ENCODE results near the gene GRK7.
A peak's percentile ranks its signal among the peaks of the same experiment; 100 is the strongest.

Gene GRK7, protein sequence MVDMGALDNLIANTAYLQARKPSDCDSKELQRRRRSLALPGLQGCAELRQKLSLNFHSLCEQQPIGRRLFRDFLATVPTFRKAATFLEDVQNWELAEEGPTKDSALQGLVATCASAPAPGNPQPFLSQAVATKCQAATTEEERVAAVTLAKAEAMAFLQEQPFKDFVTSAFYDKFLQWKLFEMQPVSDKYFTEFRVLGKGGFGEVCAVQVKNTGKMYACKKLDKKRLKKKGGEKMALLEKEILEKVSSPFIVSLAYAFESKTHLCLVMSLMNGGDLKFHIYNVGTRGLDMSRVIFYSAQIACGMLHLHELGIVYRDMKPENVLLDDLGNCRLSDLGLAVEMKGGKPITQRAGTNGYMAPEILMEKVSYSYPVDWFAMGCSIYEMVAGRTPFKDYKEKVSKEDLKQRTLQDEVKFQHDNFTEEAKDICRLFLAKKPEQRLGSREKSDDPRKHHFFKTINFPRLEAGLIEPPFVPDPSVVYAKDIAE (N-terminal part only)

DNA sequence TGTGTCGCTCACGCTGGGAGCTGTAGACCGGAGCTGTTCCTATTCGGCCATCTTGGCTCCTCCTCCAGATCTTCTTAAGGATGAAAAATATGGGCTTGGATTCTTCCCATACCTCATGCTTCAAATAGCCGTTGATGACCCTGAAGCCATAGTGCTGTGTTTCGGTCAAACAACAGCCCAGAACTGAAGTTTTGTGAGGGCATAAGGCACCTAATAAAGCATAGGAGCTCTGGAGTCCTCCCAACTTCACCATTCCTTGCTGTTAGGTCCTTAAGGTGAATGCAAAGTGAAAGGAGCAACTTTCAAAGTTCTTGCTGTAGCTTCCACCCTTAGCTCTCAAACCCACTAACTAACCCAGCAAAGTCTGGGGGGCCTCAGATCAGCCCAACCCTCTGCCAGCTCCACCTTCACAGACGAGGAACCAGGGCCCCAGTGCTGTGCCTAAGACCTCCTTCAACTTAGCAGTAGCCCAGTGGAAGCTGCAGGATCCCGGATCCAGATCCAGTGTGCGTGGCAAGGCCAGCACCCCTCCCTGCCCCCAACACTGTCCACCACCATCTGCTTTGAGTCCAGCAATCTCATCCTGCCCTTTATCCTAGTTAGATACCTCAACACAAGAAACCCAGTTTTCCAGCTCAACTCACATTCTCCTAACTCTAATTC lies at the start of gene GRK7:
Gene GRK7, plus strand, starts transcription at position 321 of the 663 bp plus-strand sequence. CDS start 14,877 bp downstream, outside the sequence.
- DNase-seq (ENCODE audit: low read depth) = no peak

DNA sequence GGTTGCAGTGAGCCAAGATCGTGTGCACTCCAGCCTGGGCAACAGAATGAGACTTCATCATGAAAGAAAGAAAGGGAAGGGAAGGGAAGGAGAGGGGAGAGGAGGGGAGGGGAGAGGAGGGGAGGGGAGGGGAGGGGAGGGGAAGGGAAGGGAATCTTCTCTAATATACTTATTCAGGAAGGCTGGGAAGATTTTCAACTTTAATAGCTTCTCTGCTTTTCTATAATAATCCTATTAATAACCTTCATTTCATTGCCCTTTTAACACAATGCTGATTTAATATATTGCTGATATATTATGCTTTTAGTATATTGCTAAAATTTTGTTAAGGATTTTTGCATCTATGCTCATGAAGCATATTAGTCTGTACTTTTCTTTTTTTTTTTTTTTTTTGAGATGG lies 48.5 kb upstream of the GRK7 start:
- no peak for DNase-seq (ENCODE audit: low read depth)

DNA sequence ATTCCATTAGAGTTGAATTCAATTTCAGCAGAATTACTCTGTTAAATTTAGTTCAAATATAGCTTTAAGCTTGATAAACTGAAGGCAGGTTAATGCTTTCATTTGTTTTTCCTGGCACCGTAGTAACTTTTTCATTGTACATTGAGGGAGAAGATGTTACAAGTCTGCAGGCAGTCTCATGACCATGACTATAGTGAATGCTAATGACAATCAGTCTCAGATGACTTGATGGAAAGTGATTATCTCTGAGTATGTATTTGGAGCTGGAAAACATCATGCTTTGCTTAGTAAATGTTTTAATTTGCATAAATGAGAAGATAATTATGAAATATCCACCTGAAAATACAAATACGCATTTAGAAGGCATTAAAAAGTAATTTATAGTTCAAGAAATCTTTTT lies 41.1 kb upstream of the GRK7 start:
- no peak for DNase-seq (ENCODE audit: low read depth)

DNA sequence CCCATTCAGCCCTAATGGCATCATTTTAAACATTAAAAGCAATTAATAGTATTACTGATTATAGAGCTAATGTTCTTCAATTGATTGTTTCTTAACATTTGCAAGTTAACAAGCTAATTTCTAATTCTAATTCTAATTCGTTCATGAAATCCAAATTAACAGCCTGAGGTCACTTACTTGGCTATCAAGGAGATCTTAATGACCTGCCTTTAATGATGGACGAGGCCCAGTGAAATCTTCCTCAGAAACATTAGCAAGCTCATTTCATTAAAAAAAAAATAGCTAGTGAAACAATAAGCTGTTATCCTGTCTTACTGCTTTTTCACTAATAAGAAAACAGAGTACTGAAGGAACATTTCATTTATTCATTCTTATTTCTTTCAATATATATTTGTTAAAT lies 40.6 kb upstream of the GRK7 start:
- DNase-seq (ENCODE audit: low read depth) = no peak

DNA sequence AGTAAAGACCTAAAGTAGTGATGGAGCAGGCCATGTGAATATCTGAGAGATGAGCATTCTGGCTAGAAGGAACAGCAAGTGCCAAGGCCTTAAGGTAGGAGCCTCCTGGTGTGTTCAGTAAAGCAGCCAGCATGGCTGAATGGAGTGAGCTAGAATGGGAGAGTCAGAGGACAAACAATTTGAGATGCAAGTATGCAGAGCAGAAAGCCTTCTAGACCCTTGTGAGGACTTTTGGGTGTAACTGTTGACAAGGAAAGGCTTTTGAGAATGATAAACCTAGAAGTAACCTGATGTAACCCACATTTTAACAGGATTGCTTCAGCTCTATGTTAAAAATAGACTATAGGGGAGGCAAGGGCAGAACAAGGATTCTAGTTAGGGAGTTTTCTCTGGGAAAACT lies 40.0 kb upstream of the GRK7 start:
- DNase-seq (ENCODE audit: low read depth) = no peak

DNA sequence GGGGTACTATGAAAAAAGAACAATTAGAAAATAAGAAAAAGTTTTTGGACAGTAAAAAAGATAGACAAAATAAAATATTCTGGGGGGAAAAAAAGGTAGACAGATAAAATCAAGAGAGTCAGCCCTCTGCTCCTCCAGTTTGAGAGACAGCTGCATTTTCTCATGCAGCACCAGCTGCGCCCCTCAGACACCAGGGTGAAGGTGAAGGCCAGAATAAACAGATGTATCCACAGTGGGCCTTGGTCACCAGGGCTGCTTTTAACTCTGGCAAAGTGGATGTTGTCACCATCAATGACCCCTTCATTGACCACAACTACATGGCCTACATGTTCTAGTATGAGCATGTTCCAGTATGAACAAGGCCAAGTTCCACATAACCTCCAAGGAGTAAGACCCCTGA lies 39.0 kb upstream of the GRK7 start:
- DNase-seq (ENCODE audit: low read depth) = no peak

DNA sequence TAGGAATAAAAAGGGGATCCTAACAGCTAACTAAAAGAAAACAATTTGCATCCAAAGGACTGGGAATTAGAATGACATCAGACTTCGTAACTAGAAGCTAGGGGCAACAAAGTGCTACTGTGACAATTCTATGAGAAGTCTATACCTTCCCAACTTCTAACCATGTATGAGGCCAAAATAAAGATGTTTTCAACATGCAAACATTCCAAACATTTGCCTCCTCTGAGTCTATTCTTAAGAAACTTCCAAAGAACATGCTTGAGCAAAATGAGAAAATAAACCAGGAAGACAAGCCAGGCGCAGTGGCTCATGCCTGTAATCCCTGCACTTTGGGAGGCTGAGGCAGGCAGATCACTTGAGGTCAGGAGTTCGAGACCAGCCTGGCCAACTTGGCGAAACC lies 38.2 kb upstream of the GRK7 start:
- no peak for DNase-seq (ENCODE audit: low read depth)

DNA sequence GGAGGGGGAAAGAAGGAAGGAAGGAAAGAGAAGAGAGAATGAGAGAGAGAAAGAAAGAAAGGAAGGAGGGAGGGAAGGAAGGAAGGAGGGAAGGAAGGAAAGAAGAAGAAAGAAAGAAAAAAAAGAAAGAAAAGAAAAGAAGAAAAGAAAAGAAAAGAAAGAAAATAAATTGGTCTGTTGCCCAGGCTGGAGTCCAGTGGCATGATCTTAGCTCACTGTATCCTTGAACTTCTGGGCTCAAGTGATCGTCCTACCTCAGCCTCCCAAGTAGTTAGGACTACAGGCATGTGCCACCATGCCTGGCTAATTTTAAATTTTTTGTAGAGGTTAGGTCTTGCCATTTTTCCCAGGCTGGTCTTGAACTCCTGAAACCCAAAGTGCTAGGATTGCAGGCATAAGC lies 36.7 kb upstream of the GRK7 start:
- no peak for DNase-seq (ENCODE audit: low read depth)

DNA sequence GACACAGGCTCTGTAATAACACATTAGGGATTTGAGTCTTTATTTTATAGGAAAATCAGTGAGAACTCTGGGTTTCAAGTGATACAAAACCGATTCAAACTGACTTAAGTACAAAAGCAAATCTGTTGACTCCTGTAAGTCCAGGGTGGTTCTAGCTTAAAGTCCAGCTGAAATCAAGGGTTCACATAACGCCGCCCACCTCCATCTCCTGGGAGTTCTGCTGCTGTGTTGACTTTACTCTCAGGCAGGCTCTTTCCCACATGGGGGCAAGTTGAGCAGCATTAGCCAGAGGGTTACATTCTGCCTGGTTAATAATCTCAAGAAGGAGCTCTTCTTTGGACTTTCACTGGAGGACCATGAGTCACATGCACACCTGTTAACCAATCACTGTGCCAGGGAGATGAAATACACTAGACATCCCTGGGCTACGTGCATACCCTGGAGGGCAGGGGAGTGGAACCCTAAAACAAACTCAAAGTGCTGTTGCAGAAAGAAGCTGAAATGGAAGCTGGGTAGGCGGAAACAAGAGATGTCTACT lies 34.8 kb upstream of the GRK7 start:
- no peak for DNase-seq (ENCODE audit: low read depth)

DNA sequence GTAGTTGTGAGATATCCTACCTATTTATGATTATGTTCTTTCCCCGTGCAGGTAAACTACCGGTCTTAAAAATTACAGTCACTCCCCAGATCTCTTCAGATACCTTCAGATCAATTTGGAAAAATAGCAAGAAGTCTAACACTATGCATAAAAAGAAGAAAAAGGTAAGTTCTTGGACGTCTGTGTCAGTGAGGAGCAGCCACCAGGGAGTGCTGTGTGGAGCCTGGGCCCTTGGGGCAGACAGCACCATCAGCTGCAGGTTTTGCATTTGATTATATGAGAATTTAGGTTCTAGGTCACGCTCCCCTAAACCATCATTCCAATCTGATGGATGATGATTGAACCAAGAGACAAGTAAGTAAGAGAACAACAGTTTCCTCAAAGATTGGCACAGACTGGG lies 34.0 kb upstream of the GRK7 start:
- DNase-seq (ENCODE audit: low read depth) = no peak

DNA sequence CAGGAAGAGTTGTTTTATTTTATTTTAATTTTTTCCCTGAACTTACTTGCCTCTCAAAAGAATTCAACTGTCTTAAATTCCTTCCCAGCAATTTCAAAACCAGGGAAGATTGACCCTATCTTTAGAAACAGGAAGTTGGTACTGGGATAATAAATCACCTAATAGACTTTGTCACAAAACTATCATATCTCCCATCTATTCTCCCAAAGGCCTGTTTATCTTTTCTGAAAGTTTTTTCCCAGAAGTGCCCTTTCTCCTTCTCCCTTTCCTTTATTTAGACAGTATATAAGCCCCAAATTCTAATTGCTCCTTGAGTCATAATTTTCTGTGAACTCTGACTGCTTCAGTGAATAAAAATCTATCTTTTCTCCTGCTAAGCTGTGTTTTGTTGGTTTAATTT lies 28.0 kb upstream of the GRK7 start:
- DNase-seq (ENCODE audit: low read depth) = no peak

DNA sequence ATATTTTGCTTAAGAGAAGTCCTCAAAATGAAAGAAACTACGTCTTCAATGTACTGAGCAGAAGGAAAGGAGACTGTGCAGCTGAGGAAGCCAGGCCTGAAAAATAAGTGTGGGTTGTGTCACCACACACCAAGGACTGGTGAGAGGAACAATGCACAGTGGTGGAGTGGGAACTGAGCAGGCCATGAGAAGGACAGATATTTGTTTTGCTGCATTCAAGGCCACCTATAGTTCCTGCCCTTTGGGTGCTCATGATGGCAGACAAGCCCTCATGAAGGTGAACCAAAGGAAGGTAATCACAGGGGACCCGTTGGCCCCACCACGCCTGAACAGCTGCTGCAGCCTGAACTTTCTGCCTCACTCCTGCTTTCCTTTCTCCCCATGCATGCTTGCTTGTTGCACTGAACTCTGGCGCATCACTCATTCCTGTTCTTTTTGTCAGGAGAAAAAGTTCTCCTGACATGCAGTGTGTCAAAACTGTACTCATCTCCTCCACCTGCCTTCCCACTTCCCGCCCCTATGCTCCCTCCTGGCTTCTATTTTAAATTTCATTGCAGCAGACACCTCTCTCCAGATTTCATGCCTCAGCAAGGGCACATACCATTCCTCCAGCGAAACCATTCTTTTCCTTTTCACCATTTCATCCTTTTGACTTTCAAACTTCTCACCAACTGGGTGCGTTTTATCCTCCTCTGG lies 27.3 kb upstream of the GRK7 start:
- DNase-seq (ENCODE audit: low read depth) = no peak

DNA sequence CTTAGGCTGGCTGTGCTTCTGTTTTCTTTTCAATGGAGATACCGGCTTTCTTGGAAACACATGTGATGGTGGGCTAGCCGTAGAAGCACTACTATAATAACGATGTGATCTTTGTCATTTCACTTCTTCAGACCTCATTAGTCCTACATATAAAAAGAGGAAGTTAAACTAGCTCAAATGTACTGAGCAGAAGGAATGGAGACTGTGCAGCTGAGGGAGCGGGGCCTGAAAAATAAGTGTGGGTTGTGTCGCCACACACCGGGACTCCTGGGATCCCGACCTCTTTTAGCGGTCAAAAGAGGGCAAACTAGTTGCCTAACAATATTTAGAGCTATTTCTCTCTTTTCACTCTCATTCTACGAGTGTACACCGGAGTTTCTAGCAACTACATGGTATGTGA lies 26.1 kb upstream of the GRK7 start:
- no peak for DNase-seq (ENCODE audit: low read depth)

DNA sequence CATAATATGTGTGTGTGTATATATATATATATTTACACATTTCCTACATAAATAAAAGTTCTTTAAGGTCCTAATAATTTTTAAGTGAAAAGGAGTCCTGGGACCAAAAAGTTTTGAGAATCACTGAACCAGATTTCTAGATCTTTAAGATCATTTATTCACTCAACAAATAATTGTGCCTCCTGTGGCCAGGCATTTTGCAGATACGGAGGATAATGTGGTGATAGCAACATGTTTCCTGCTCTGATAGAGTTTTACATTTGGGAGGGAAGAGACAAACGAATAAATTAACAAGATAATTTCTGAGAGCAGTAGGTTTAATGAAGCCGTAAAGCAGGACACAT lies 25.6 kb upstream of the GRK7 start:
- DNase-seq (ENCODE audit: low read depth) = no peak

DNA sequence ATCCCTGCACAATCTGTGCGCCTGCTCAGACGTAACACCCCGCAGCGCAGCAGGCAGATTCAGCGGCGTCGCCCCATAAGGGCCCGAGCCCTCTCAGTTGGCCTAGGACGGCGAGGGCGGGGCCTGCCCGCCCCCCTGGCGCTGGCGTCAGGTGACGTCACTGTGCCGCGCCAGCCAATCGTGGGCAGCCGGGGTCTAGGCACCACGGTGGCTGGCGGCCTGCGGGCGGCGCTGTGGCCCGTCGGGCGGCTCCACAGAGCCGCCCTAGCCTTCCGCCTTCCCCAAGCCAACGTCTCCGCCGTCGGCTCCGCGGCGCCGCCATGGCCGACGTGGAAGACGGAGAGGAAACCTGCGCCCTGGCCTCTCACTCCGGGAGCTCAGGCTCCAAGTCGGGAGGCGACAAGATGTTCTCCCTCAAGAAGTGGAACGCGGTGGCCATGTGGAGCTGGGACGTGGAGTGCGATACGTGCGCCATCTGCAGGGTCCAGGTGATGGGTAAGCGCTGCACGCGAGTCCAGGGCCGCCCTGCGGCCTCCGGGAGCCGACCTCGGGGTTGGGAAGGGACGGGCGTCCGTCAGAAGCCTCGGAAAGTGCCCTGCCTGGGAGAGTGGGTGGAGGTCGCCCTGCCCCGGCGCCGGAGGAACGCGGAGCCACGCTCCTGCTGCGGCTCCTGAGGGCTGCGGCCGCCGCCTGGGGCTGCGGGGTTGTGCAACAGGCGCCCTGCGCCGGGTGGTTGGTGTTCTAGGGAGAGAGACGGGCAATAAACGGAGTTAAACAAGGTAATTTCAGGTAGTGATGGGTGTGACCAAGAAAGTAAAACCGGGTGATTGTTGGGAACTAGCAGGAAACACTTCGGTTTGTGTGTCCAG lies 25.0 kb upstream of the GRK7 start, which contains the start of gene RNF7:
Gene RNF7, plus strand, starts transcription at position 277 of the 869 bp plus-strand sequence. Its CDS starts 44 bp downstream, at position 321.
- DNase-seq (ENCODE audit: low read depth) = peak; percentile 94

DNA sequence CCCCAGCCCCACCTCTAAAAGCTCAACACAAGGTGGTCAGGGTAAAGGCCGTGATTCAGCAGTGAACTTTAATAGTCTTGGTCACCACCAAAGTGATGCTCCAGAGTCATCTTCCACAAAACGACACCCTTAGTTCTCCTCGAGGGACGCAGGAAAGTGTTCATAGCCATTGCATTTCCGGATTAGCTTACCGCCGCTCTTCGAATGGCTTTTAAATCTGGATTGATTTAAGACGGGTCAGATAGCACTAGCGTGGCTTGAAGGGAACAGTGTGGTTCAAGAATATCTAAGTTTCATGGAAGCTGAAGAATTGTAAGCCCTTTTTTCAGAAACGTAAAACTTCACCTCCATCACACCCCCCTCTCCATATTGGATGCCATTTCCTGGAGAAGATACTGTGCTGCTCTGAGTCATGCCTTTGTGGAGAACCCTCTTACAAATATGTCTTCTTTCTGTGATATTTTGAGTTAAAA lies 24.3 kb upstream of the GRK7 start:
- DNase-seq (ENCODE audit: low read depth) = peak; percentile 22

DNA sequence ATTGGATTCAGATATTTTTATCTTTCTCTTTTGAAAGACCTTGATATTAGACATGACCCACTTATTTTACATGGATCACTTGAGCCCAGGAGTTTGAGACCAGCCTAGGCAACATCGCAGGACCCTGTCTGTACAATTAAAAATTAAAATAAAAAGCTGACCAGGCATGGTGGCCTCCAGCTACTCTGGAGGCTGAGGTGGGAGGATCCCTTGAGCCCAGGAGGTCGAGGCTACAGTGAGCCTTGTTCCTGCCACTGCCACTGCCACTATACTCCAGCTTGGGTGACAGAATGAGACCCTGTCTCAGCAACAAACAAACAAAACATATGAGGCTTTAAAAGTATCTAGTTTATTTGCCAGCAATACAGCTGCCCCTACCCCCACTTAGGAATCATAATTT lies 23.5 kb upstream of the GRK7 start:
- no peak for DNase-seq (ENCODE audit: low read depth)

DNA sequence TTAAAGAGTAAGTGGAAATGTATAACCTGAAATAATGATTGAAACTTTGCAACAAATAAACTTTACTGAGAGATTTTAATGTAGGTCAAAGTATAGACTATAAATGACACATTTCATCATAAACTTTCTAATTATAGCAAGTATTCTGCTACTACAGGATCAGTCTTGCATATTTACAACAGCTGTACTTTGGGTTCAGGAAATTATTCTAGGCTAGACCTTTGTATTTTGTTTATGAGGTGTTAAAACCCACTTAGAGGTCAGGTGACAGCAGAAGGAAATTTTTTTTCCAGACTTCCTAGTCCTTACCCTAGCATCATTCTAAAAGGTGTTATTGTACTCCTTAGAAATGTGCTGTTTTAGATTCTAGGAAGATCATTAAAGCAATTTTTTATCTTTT lies 22.9 kb upstream of the GRK7 start:
- no peak for DNase-seq (ENCODE audit: low read depth)

DNA sequence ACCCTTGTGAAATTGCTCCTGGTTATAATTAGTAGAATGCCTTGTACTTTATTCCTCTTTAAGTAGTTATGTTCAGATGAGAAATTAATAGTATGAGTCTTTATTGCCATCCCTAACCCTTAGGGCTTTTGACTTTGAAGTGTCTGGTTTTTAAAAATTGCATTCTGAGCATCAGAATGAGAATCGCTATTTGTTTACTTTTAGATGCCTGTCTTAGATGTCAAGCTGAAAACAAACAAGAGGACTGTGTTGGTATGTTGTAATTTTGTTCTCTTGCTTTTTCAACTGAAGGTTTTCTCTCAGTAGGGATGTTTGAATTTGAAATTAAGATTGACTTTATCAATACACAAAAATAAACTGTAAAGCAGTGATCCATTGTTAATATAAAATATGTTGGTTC lies 19.9 kb upstream of the GRK7 start:
- DNase-seq (ENCODE audit: low read depth) = no peak

DNA sequence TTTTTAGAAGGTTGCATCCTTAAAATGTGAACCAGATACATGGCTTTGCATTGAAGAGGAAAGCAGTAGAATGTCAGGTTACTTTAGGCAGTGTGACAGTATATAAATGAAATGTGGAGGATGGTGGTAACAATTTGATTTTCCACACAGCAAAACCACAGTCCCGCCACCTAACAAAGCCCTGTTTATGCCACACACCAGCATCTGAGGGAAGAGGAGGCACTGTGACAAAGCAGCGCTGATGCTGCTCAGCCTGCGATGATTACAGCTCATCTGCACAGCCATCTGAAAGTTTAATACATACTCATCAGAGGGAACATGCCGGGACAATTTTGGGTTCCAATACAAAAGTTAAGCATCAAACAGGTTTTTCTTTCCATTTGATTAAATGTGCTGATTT lies 16.2 kb upstream of the GRK7 start:
- DNase-seq (ENCODE audit: low read depth) = no peak

DNA sequence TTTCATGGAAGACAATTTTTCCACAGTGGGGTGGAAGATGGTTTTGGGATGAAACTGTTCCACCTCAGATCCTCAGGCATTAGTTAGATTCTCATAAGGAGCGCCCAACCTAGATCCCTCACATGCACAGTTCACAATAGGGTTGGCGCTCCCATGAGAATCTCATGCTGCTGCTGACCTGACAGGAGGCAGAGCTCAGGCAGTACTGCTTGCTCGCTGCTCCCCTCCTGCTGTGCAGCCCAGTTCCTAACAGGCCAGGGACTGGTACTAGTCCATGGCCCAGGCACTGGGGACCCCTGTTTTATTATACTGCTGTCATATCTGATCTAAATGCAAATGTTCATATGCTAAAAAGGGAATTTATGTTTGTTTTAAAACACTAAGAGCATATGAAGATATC lies 9.8 kb upstream of the GRK7 start:
- DNase-seq (ENCODE audit: low read depth) = no peak

DNA sequence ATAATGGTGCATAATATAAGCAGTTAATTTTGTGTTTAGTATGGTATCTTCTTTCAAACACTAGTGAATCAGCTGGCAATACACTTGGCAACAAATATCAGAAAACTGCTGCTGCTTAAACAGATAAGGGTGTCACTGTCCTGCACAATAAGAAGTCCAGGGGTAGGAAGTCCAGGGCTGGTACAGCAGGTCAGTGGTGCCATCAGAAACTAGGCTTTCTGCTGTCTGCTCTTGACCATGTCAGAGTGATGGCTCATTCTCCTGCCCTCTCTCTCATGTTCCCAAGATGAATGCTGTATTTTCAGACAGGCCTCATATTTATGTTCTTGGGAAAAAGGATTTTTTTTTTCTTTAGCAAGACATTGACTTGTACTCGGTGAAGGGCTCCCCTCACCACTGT lies 9.2 kb upstream of the GRK7 start:
- no peak for DNase-seq (ENCODE audit: low read depth)

Measured in fibroblast of the conjunctiva (primary cell).